Memory B cell (primary cell): ENCODE measurements around the gene COL18A1.
"Not testable (repeated sequence)": the region's sequence is repeated elsewhere in the genome, so short reads cannot be mapped to it uniquely, and the experiment has no call there.

ENCODE experiments used
- ATAC-seq: fragments of 150-1000 bp; cut with Tn5 transposase; 2 replicates; pipeline ENCODE4 v1.10.0; 2021; ENCODE audit warnings: low read depth, mild to moderate bottlenecking, moderate library complexity
- DNase-seq, 2 donors: peaks; one replicate each; pipeline ENCODE4 v3.0.0; 2022; ENCODE audit warnings: low spot score in 2 of 2
- H3K27ac Mint-ChIP-seq: one replicate; pipeline ENCODE4 v1.8.0; 2022; ENCODE audit warnings: mild to moderate bottlenecking, moderate library complexity, mixed read lengths
- H3K27me3 Mint-ChIP-seq: one replicate; pipeline ENCODE4 v1.8.0; 2022; ENCODE audit warnings: mixed read lengths
- H3K36me3 Mint-ChIP-seq: one replicate; pipeline ENCODE4 v1.8.0; 2022; ENCODE audit warnings: mild to moderate bottlenecking, mixed read lengths
- H3K4me1 Mint-ChIP-seq: one replicate; pipeline ENCODE4 v1.8.0; 2022; ENCODE audit warnings: mixed read lengths
- H3K4me3 Mint-ChIP-seq: one replicate; pipeline ENCODE4 v1.8.0; 2022; ENCODE audit warnings: mild to moderate bottlenecking, moderate library complexity, mixed read lengths
- H3K9me3 Mint-ChIP-seq: one replicate; pipeline ENCODE4 v1.8.0; 2022; ENCODE audit warnings: mixed read lengths

Gene COL18A1

DNA sequence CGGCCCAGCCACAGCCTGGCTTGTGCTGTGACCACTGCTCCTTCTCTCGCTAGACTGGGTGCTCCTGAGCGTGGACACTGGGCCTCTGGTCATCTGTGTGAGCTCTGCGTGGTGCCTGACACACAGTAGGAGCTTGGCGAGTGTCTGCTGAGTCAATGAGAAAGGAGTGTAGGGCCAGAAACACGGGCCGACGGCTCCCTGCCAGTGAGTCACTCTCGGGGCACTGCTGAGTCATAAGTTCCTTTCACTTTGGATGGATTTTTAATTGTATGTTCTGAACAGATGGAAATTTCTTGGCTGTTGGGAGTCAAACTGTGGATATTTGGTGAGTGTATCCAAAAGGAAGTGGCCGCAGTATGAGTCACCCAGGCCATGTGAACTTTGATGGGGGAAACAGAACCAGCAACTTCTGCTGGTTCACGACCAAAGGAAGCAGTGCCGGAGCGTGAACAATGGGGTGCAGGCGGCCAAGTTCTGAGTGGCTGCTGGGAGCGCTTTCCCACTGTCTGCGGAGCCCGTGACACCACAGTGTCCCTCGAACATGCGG is 41.0 kb upstream of the COL18A1 start:
- Mint-ChIP-seq H3K9me3 (no peaks in the 10 kb centered on the region), H3K4me3 (no peak overlapping the region), H3K4me1 (peaks cover 4% of the 10 kb centered on the region), H3K36me3 (no peaks in the 10 kb centered on the region), H3K27ac (no peak overlapping the region), H3K27me3 (peaks cover 15% of the 10 kb centered on the region)
- DNase-seq: no peak
- ATAC-seq: no peak

DNA sequence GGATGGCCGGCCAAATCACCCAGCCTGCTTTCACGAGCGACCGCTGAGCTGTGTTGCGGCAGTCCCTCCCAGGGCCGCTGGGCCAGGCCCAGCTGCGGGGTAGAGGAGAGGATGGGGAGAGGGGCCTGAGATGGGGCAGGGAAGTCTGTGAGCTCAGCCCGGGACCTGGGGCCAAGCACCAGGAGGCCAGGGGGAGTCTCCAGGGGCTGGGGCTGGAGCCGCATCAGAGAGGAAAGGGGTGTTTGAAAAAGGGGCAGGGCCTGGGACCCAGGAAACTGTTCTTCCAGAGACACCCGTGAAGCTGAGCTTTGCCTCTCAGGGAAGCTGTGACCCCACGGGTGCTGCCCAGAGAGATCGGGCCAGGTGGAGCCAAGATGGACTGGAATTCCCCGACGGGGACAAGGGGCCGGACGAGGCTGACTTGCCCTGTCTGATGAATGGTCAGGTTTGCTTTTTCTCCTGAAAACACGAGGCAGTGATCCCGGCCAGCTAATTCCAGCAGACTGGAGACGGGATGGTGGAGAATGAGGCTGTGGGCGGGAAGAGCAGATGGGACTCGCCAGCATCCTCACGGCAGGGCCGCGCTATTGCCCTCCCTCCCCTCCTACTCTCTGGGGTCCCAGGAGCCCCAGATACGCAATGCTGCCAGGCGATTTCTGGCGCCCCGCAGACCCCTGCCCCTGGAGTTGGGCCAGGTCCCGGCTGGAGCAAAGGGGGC is 40.3 kb upstream of the COL18A1 start:
- ATAC-seq: no peak
- H3K4me1 Mint-ChIP-seq: peaks cover 4% of the 10 kb centered on the region
- no peaks in the 10 kb centered on the region for H3K36me3 Mint-ChIP-seq
- peaks cover 15% of the 10 kb centered on the region for H3K27me3 Mint-ChIP-seq
- DNase-seq: no peak
- H3K9me3 Mint-ChIP-seq: no peaks in the 10 kb centered on the region
- no peak overlapping the region for H3K27ac Mint-ChIP-seq
- no peak overlapping the region for H3K4me3 Mint-ChIP-seq

DNA sequence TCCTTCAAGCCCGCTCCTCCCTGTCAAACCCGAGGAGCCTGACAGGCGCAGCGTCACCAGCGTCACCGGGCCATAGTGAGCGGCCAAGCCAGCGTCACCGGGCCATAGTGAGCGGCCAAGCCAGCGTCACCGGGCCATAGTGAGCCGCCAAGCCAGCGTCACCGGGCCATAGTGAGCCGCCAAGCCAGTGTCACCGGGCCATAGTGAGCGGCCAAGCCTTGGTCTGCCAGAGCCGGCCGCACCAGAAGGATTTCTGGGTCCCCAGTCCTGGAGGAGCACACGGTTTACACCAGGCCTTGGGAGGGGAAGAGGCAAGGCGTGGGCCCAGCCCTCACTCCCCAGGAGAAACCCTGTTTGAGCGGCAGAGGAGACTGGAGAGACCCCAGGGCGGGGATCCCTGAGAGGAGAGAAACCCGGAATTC is 39.8 kb upstream of the COL18A1 start:
- Mint-ChIP-seq H3K27me3 (peaks cover 15% of the 10 kb centered on the region), H3K36me3 (no peaks in the 10 kb centered on the region), H3K27ac (no peak overlapping the region), H3K9me3 (no peaks in the 10 kb centered on the region), H3K4me3 (no peak overlapping the region), H3K4me1 (peaks cover 4% of the 10 kb centered on the region)
- no peak for DNase-seq
- ATAC-seq: no peak

DNA sequence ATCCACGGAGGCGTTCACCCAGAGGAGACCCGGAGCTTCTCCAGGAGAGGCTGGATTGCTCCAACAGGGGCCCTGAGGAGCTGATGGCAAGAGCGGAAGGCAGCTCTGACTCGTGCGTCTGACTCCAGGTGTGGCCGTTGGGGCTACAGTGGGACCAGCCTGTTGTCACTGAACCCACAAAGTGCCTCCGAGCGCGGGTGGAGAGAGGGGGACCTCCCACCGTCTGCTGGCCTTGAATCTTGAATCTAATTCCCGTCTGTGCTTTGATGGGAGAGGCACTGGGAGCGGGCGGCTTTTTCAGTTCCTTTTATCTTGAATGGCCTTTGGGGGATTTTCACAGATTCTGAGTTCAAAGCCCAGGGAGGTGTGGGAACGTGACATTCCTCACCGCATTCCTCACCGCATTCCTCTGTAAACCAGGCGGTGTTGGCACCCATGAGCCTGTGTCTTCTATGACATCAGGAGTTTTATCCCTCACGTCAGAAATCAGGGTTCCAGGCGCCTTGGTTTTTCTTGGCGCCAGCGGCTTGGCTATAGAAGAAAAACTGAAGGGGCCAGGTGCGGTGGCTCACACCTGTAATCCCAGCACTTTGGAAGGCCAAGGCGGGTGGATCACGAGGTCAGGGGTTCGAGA is 39.2 kb upstream of the COL18A1 start:
- Mint-ChIP-seq H3K27ac (no peak overlapping the region), H3K9me3 (no peaks in the 10 kb centered on the region), H3K36me3 (no peaks in the 10 kb centered on the region), H3K4me3 (no peak overlapping the region), H3K4me1 (peaks cover 4% of the 10 kb centered on the region), H3K27me3 (peaks cover 15% of the 10 kb centered on the region)
- ATAC-seq (no peak), DNase-seq (no peak)

DNA sequence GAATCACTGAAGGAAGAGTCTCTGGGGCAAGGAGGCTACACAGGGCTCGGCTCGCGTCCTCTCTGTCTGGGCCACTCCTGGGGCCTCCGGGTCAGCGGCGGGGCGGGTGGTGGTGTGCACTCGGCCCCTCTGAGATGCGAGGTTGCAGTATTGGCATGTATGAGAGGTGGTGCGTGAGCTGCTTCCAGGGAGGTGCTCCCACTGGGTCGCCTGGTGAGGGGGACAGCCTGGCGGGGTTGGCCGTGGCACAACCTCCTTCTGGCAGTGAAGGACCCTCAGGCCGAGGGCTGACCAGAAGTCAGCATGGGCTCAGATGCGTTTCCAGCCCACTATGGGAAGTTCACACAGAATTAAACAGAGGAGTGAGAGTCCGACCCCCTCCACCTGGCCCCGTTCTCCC is 38.5 kb upstream of the COL18A1 start:
- no peak overlapping the region for H3K27ac Mint-ChIP-seq
- H3K9me3 Mint-ChIP-seq: no peaks in the 10 kb centered on the region
- peaks cover 4% of the 10 kb centered on the region for H3K4me1 Mint-ChIP-seq
- DNase-seq (no peak), ATAC-seq (no peak)
- H3K4me3 Mint-ChIP-seq: no peak overlapping the region
- peaks cover 15% of the 10 kb centered on the region for H3K27me3 Mint-ChIP-seq
- no peaks in the 10 kb centered on the region for H3K36me3 Mint-ChIP-seq

DNA sequence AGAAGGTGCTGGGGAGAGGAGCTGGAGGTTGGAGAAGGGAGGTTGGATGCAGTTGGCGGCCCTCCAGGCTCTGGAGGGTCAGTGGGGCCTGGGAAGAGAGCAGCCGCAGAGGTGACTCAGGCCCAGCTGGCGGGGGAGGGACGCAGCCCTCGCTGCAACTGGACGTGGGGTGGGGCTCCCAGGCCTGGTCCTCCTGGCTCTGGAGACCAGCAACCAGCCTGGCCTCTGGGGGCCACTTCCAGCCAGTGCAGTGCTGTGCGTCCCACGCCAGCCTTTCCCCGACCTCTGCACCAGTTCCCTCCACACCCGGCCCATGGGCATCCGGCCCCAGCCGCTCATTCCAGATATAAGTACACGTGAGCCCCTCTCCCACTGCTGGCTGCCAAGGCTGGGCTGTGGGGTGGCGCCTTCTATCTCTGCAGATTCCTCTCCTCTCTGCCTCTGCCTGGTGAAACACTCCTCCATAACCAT is 38.0 kb upstream of the COL18A1 start:
- Mint-ChIP-seq H3K27me3 (peaks cover 12% of the 10 kb centered on the region), H3K36me3 (no peaks in the 10 kb centered on the region), H3K27ac (no peak overlapping the region), H3K4me3 (no peak overlapping the region), H3K9me3 (no peaks in the 10 kb centered on the region), H3K4me1 (peaks cover 4% of the 10 kb centered on the region)
- no peak for ATAC-seq
- DNase-seq: no peak

DNA sequence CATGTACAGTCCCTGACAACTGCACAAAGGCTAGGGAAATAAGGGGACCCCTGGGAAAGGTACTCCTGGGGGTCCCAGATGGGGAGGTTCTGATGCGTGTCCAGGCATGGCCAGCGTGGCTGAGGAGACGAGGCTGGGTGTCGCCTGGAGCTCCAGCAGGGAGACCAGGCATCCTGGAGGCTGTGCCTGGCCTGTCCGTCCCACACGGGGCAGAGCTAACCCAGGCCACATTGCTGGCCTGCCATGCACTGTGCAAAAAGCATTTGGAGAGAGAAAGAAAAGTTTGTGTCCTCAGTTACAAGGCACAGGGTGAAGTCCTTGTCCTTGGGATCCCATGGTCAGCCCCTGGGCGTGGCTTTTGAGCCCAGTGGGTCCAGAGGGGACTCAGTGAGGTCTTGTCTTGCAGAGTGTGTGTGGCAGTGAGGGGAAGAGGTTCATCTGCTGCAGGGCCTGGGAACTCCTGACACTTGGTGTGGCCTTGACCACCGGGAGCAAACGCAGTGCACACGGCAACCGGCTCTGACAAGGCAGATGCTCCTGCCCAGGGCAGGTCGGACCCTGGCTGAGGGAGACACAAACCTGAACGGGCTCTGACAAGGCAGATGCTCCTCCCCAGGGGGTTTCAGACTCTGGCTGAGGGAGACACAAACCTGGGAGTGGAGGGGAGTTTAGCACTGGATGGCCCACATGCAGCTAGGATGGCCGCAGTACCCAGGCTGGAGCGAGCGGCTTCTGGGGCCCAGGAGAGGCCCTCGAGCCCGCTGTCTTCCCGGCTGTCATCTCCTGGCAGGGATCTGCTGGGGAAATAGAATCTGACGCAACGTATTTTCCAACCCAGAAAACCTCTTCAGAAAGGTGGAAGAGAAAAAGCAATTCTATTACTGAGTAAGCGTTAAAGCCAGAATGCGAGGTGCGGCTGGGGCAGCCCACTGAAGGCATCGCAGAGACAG is 37.3 kb upstream of the COL18A1 start:
- DNase-seq (no peak), ATAC-seq (no peak)
- Mint-ChIP-seq H3K4me3 (no peak overlapping the region), H3K36me3 (no peaks in the 10 kb centered on the region), H3K4me1 (peaks cover 4% of the 10 kb centered on the region), H3K27me3 (peaks cover 12% of the 10 kb centered on the region), H3K9me3 (no peaks in the 10 kb centered on the region), H3K27ac (no peak overlapping the region)

DNA sequence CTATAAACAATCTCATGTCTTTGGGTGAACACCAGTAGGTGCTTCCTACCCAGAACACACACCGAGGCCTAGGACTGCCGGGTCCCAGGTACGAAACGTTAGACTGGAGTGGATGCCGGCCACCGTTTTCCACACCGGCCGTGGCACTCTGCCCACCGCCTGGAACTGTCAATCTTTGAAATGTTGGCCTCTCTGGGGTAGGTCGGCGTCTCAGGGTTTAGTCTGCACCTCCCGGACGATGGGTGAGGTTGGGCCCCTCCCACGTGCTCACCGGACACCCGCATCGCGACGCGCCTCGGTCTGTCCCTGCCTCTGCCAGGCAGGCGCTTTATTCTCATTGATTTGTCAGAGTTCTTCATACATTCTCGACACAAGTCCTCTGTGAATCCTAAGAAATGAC is 35.9 kb upstream of the COL18A1 start:
- ATAC-seq, H3K4me1 Mint-ChIP-seq, H3K27me3 Mint-ChIP-seq, H3K4me3 Mint-ChIP-seq, DNase-seq, H3K27ac Mint-ChIP-seq, H3K36me3 Mint-ChIP-seq, H3K9me3 Mint-ChIP-seq: not testable (repeated sequence)

DNA sequence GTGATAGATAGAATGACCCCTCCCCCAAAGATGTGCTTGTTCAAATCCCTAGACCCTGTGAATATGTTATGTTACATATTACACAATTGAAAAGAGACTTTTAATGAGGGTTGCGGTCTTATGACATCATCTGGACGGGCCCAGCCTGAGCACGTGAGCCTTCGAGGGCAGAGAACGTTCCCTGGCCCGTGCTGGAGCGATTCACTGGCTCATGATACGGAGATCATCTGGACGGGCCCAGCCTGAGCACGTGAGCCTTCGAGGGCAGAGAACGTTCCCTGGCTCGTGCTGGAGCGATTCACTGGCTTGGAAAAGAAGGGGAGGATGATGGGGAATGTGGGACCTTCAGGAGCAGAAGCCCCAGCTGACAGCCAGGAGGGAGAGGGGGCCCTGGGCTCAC is 34.4 kb upstream of the COL18A1 start:
- no peak for DNase-seq
- H3K4me3 Mint-ChIP-seq: no peak overlapping the region
- no peaks in the 10 kb centered on the region for H3K4me1 Mint-ChIP-seq
- H3K9me3 Mint-ChIP-seq: no peaks in the 10 kb centered on the region
- peaks cover 12% of the 10 kb centered on the region for H3K27me3 Mint-ChIP-seq
- no peak for ATAC-seq
- H3K27ac Mint-ChIP-seq: no peak overlapping the region
- H3K36me3 Mint-ChIP-seq: no peaks in the 10 kb centered on the region

DNA sequence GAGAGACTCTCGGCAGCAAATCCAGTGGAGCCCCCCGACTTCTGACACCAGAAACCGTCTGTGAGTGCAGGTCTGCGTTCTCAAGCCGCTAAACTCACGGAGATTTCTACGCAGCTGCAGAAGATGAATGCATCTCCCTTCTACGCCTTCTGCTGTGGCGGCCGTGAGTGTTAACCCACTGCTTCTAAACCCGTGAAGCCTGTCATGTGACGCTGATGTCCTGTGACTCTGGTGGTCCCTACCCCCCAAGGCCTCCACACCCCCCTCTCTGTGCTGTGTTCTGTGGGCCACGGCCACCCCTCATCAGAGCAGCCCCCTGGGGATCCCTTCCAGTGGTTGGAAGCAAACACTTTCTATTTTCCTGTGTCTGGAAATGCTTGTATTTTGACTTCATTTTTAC is 33.9 kb upstream of the COL18A1 start:
- no peaks in the 10 kb centered on the region for H3K36me3 Mint-ChIP-seq
- H3K4me1 Mint-ChIP-seq: no peaks in the 10 kb centered on the region
- DNase-seq: no peak
- no peak for ATAC-seq
- H3K9me3 Mint-ChIP-seq: no peaks in the 10 kb centered on the region
- H3K27ac Mint-ChIP-seq: no peak overlapping the region
- H3K4me3 Mint-ChIP-seq: no peak overlapping the region
- H3K27me3 Mint-ChIP-seq: peaks cover 14% of the 10 kb centered on the region

DNA sequence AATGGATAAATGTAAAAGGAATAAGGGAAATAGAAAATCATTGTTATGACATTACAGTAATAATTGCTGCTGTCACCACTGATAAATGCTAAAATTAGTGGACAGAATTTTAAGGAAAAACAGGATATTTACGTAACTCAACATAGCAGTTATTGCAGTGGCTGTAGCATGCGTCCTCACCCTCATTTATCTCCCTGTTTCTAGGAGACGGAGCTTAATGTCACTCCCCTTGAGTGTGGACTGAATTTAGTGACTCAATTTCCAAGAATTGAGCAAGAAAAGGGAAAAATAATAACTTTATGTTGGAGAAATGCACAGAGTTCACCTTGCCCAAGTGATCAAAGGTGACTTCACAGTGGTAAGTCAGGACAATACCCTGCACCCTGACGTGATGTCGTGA is 33.3 kb upstream of the COL18A1 start:
- no peak for DNase-seq
- Mint-ChIP-seq H3K27me3 (peaks cover 13% of the 10 kb centered on the region), H3K9me3 (no peaks in the 10 kb centered on the region), H3K36me3 (no peaks in the 10 kb centered on the region), H3K4me3 (no peak overlapping the region), H3K4me1 (no peaks in the 10 kb centered on the region), H3K27ac (no peak overlapping the region)
- ATAC-seq: no peak

DNA sequence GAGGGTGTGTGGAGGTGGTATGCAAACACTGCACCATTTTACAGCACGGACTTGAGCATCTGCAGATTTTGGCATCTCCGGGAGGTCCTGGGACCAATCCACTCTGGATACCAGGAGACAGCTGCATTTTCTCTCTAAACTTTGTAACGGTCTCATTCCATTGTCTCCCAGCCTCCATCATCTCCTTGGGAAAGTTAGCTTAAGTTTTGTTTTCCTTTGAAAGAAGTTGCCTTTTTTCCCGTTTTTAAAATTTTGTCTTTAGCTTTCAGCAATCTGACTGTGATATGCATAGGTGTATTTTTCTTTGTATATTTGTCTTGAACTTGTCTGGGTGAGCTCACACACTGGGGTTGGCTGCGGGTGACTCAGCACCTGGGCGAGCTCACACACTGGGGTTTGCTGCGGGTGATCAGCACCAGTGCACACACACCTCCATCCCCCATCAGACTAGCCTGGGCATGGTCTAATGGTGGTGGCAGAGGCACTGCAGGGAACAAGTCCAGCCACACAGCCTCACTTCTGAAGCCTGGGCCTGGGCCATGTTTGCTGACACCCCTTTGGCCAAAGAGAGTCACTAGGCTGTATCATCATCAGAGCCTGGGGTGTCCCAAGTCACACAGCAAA is 32.1 kb upstream of the COL18A1 start:
- Mint-ChIP-seq H3K36me3 (no peaks in the 10 kb centered on the region), H3K4me3 (no peak overlapping the region), H3K27me3 (peaks cover 10% of the 10 kb centered on the region), H3K27ac (no peak overlapping the region), H3K4me1 (no peaks in the 10 kb centered on the region), H3K9me3 (peaks cover 2% of the 10 kb centered on the region)
- ATAC-seq (no peak), DNase-seq (no peak)

DNA sequence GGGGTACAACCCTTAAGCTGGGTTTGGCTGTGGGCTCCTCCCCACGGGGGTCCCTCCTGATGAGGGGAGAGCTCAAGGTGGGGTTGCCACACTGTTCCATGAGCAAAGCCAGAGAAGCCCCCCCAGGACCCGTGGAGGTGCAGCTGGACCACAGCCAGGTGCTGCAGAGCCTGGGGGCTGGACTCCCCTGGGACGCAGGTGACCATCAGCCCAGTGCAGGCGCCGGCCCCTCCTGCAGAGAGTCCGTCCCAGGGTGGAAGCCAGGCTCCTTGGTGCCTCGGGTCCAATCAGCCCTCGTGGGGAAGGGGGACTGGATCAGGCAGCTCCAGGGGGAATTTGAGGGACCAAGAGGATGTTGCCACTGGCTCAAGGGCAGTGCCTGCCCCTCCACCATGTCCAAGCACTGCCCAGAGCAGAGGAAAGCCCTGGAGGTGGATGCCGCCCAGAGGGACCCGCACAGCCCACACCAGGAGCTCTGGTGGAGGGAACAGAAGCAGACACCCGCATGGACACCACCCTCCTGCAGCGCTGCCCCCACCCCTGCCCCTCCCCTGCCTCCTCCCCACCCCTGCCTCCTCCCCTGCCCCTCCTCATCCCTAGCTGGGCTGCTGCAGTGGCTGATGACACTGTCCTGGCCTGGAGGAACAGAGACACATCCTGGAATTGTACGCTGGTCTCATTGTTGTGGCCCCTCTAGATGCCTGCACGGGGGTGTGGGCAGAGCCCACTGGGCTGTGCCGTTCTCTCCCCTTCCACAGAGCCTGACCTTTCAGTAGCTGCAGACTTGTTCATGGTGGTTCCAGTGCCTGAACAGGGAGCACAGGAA is 30.8 kb upstream of the COL18A1 start:
- Mint-ChIP-seq H3K4me3 (no peak overlapping the region), H3K4me1 (no peaks in the 10 kb centered on the region), H3K9me3 (peaks cover 2% of the 10 kb centered on the region), H3K36me3 (no peaks in the 10 kb centered on the region), H3K27me3 (peaks cover 12% of the 10 kb centered on the region), H3K27ac (no peak overlapping the region)
- DNase-seq (no peak), ATAC-seq (no peak)
